ENCODE results near the gene CBLB.

- TF ChIP-seq POLR2AphosphoS5 (IDR thresholded peaks at IDR 0.05; ENCODE audit: borderline replicate concordance, low read depth, low read length) (no peak), EZH2 (IDR thresholded peaks at IDR 0.05) (no peak)
Observed at GRCh38 chr3:105802118-105802706, 66.6 kb downstream of the CBLB start.
